Endodermal cell (in vitro differentiated cells): Measurements from ENCODE around the gene AOPEP. TPM values are rescaled to one million over a fixed set of nuclear protein-coding genes. Genes with fewer than 3 reads are reported as not detected.

Source experiments
- DNase-seq: peaks from one replicate; pipeline ENCODE4 v3.0.0-alpha.2; 2017
- H3K27ac ChIP-seq: 2 replicates; pipeline ENCODE4 v1.5.1; 2013; ENCODE audit warnings: mild to moderate bottlenecking, low read depth, low read length, moderate library complexity
- H3K27me3 ChIP-seq: 2 replicates; pipeline ENCODE4 v1.6.1; 2013; ENCODE audit warnings: mild to moderate bottlenecking, low read length, moderate library complexity; ENCODE audit not compliant: insufficient read depth, control insufficient read depth, poor library complexity, severe bottlenecking
- H3K36me3 ChIP-seq: 2 replicates; pipeline ENCODE4 v1.7.0; 2013; ENCODE audit warnings: mild to moderate bottlenecking, low read length, moderate library complexity; ENCODE audit not compliant: control insufficient read depth, insufficient read depth
- H3K4me1 ChIP-seq: one replicate; pipeline ENCODE4 v1.7.0; 2013; ENCODE audit warnings: low read length; ENCODE audit not compliant: control insufficient read depth, insufficient read depth
- H3K4me3 ChIP-seq: 2 replicates; pipeline ENCODE4 v1.5.1; 2013; ENCODE audit warnings: mild to moderate bottlenecking, low read length, moderate library complexity
- H3K9ac ChIP-seq: 2 replicates; pipeline ENCODE4 v1.6.1; 2013; ENCODE audit warnings: mild to moderate bottlenecking, low read length, moderate library complexity; ENCODE audit not compliant: poor library complexity, severe bottlenecking; ENCODE audit errors: extremely low read depth
- H3K9me3 ChIP-seq: 2 replicates; pipeline ENCODE4 v1.6.1; 2013; ENCODE audit warnings: mild to moderate bottlenecking, low read length, moderate library complexity; ENCODE audit not compliant: control insufficient read depth
- H3K27ac Mint-ChIP-seq: 2 replicates; pipeline ENCODE4 v1.8.0; 2020; ENCODE audit warnings: mixed read lengths
- H3K27me3 Mint-ChIP-seq: 2 replicates; pipeline ENCODE4 v1.8.0; 2021; ENCODE audit warnings: mild to moderate bottlenecking, mixed read lengths; ENCODE audit not compliant: insufficient read depth
- H3K36me3 Mint-ChIP-seq: 2 replicates; pipeline ENCODE4 v1.8.0; 2020; ENCODE audit warnings: low read depth, mixed read lengths
- H3K4me1 Mint-ChIP-seq: 2 replicates; pipeline ENCODE4 v1.8.0; 2020; ENCODE audit warnings: mixed read lengths
- H3K4me3 Mint-ChIP-seq: 2 replicates; pipeline ENCODE4 v1.8.0; 2020; ENCODE audit warnings: mild to moderate bottlenecking, moderate library complexity, mixed read lengths
- H3K9me3 Mint-ChIP-seq: 2 replicates; pipeline ENCODE4 v1.8.0; 2020; ENCODE audit warnings: mild to moderate bottlenecking, mixed read lengths
- WGBS, 2 experiments: methylation state at CpG; one replicate each; pipeline versions ENCODE4 v1.1.5 to v1.1.7; 2013; ENCODE audit warnings: missing lambda C conversion rate in 2 of 2, mixed read lengths in 1 of 2; ENCODE audit not compliant: insufficient coverage in 1 of 2, insufficient read length in 1 of 2; 5-methylcytosine and 5-hydroxymethylcytosine counted together
- total RNA-seq, 2 donors: library from RNA; stranded (reverse); fragmentation: NEBNext Ultra II Directional in 1 of 2; extraction: Animal tissue kit (Norgen Biotek cat#: 25700) in 1 of 2; gene quantifications; 2 replicates in 1 of 2; 3 replicates in 1 of 2; pipeline ENCODE4 v1.2.1, GENCODE V29; 2021
- TF ChIP-seq, protein P1 (sequence below): fragments of 200-600 bp; sonication (generic); conservative IDR thresholded peaks from 2 replicates; pipeline ENCODE4 v1.5.0; 2021; ENCODE audit warnings: antibody characterized with exemption, mild to moderate bottlenecking

The AOPEP gene
- total RNA-seq, 2 donors from 2014 or later: 23.4 to 33.7 TPM

DNA sequence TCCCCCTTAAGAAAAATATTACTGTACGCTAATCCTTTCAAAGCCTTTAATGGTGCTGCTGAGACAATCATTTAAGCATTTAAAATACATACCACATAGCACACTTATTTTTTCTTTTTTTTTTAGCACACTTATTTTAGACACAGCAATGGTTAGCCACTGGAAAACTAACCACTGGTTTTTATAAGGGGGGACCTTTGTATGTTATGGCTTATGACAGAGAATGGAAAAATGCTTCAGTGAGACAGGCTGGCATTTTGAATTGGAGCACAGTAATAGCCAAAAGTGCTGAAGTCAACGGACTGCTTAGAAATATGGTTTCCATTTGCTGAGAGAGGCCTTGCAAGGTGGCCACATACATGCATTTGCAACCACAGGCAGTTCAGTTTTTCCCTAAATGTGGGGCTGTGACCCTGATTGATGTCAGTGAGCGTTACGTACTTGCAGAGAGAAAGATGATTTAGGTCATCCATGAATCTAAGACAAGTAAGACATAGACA, 28.5 kb downstream of the AOPEP start:
- H3K27me3 ChIP-seq: no peaks in the 10 kb centered on the region
- peaks cover 10% of the 10 kb centered on the region for H3K36me3 ChIP-seq
- H3K9me3 ChIP-seq: peaks cover 3% of the 10 kb centered on the region
- Mint-ChIP-seq H3K27me3 (peaks cover 4% of the 10 kb centered on the region), H3K4me3 (no peak overlapping the region), H3K4me1 (peaks cover 14% of the 10 kb centered on the region), H3K27ac (no peak overlapping the region), H3K36me3 (peaks cover 14% of the 10 kb centered on the region), H3K9me3 (peaks cover 12% of the 10 kb centered on the region)
- no peaks in the 10 kb centered on the region for H3K4me1 ChIP-seq
- no peak overlapping the region for H3K27ac ChIP-seq
- no peak overlapping the region for H3K9ac ChIP-seq
- DNase-seq: no peak
- 96 to 100% methylated on average over 1 to 4 of the region's 4 CpGs for WGBS, 2 experiments
- no peak overlapping the region for H3K4me3 ChIP-seq
- TF ChIP-seq, protein P1, sequence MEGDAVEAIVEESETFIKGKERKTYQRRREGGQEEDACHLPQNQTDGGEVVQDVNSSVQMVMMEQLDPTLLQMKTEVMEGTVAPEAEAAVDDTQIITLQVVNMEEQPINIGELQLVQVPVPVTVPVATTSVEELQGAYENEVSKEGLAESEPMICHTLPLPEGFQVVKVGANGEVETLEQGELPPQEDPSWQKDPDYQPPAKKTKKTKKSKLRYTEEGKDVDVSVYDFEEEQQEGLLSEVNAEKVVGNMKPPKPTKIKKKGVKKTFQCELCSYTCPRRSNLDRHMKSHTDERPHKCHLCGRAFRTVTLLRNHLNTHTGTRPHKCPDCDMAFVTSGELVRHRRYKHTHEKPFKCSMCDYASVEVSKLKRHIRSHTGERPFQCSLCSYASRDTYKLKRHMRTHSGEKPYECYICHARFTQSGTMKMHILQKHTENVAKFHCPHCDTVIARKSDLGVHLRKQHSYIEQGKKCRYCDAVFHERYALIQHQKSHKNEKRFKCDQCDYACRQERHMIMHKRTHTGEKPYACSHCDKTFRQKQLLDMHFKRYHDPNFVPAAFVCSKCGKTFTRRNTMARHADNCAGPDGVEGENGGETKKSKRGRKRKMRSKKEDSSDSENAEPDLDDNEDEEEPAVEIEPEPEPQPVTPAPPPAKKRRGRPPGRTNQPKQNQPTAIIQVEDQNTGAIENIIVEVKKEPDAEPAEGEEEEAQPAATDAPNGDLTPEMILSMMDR: no peak

DNA sequence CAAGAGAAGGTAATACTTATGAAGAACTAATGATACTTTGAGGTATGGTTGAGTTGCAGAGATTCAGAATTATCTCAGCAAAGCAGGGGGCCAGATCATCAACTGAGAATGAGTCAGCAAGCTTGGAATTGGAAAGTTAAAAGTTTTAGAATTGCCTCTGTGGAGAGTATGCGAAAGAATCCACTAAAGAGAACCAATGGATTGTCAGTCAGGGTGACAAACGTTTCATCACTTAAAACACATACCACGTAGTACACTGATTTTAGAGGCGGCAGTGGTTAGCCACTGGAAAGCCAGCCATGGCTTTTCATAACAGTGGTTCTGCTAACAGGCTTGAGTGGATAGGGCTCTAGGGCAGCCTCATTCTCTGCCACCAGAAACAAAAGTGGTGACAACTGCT, 30.7 kb downstream of the AOPEP start:
- H3K27me3 Mint-ChIP-seq: no peaks in the 10 kb centered on the region
- no peak for DNase-seq
- no peak overlapping the region for H3K4me3 Mint-ChIP-seq
- Histone ChIP-seq H3K4me3 (no peak overlapping the region), H3K36me3 (peaks cover 18% of the 10 kb centered on the region), H3K9ac (no peak overlapping the region), H3K4me1 (peaks cover 5% of the 10 kb centered on the region), H3K9me3 (no peaks in the 10 kb centered on the region), H3K27ac (no peak overlapping the region), H3K27me3 (no peaks in the 10 kb centered on the region)
- peaks cover 4% of the 10 kb centered on the region for H3K9me3 Mint-ChIP-seq
- no peak overlapping the region for H3K27ac Mint-ChIP-seq
- peaks cover 28% of the 10 kb centered on the region for H3K4me1 Mint-ChIP-seq
- 80 to 87% methylated on average over 2 to 4 of the region's 4 CpGs for WGBS, 2 experiments
- TF ChIP-seq, protein P1: no peak
- H3K36me3 Mint-ChIP-seq: peaks cover 12% of the 10 kb centered on the region

DNA sequence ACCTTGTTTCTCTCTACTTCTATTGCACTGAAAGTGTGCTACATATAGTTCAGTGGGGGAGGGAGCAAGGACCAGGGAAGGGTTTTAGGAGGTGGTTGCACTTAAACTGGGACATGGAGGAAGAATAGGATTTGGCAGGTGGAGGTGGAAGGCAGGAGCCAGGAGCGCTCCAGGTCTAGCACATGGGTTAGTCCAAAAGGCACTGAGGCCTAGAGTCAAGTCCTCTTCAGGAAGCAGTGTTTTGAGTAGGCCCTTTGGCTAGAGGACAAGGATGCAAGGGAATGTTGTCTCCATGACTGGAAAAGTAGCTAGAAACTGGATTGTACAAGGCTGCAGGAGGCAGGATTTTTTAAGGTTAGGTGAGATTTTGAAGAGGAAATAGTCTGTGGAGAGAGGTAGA, 31.5 kb downstream of the AOPEP start:
- WGBS, 2 experiments: 83 to 91% methylated on average over 1 of the region's 1 CpG
- Histone ChIP-seq H3K9ac (no peak overlapping the region), H3K4me3 (no peak overlapping the region), H3K4me1 (peaks cover 5% of the 10 kb centered on the region), H3K9me3 (no peaks in the 10 kb centered on the region), H3K27me3 (no peaks in the 10 kb centered on the region), H3K36me3 (peaks cover 18% of the 10 kb centered on the region), H3K27ac (no peak overlapping the region)
- no peak overlapping the region for H3K4me3 Mint-ChIP-seq
- peaks cover 4% of the 10 kb centered on the region for H3K9me3 Mint-ChIP-seq
- DNase-seq: no peak
- TF ChIP-seq, protein P1: no peak
- peaks cover 12% of the 10 kb centered on the region for H3K36me3 Mint-ChIP-seq
- H3K27me3 Mint-ChIP-seq: no peaks in the 10 kb centered on the region
- H3K27ac Mint-ChIP-seq: no peak overlapping the region
- H3K4me1 Mint-ChIP-seq: peaks cover 28% of the 10 kb centered on the region
